Esophagus muscularis mucosa (tissue), 4 donors: ENCODE data around the gene KLHL29. TPM values are rescaled to one million over a fixed set of nuclear protein-coding genes. Genes with fewer than 3 reads are reported as not detected.
A peak's percentile ranks its signal among the peaks of the same experiment; 100 is the strongest.

Experiments
- DNase-seq: peaks from one replicate; pipeline ENCODE4 v3.0.0-alpha.2; 2017; ENCODE audit errors: extremely low spot score
- H3K27ac ChIP-seq, 4 donors: fragments of 200-600 bp; sonication (generic); replicated peaks in 1 of 4; 1 replicate in 3 of 4; 2 replicates in 1 of 4; pipeline ENCODE4 v1.5.1; 2016 to 2019; ENCODE audit warnings: mild to moderate bottlenecking in 1 of 4
- H3K27me3 ChIP-seq, 4 donors: fragments of 200-600 bp; sonication (generic); one replicate each; pipeline versions ENCODE4 v1.5.1 to v1.6.0; 2016 to 2019
- H3K36me3 ChIP-seq, 4 donors: fragments of 200-600 bp; sonication (generic); one replicate each; pipeline ENCODE4 v1.5.1; 2016 to 2019
- H3K4me1 ChIP-seq, 4 donors: fragments of 200-600 bp; sonication (generic); one replicate each; pipeline ENCODE4 v1.5.1; 2016 to 2019
- H3K4me3 ChIP-seq, 4 donors: fragments of 200-600 bp; sonication (generic); 1 replicate in 2 of 4; 2 replicates in 2 of 4; pipeline ENCODE4 v1.5.1; 2016 to 2019; ENCODE audit warnings: mild to moderate bottlenecking in 4 of 4, moderate library complexity in 1 of 4
- H3K9me3 ChIP-seq, 4 donors: fragments of 200-600 bp; sonication (generic); 1 replicate in 3 of 4; 2 replicates in 1 of 4; pipeline ENCODE4 v1.5.1; 2016 to 2019
- EP300 ChIP-seq: sonication (generic); formaldehyde crosslinking; IDR thresholded peaks from one replicate; pipeline ENCODE4 v1.6.1; 2017; ENCODE audit warnings: antibody characterized with exemption
- POLR2A ChIP-seq: fragments of 450-650 bp; IDR thresholded peaks from one replicate; pipeline ENCODE4 v1.6.1; 2017; ENCODE audit warnings: antibody characterized with exemption, moderate library complexity, mild to moderate bottlenecking, low read depth
- POLR2AphosphoS5 ChIP-seq, 2 donors: sonication (generic); formaldehyde crosslinking; IDR thresholded peaks; one replicate each; pipeline ENCODE4 v1.6.1; 2017; ENCODE audit warnings: antibody characterized with exemption in 2 of 2
- WGBS: methylation state at CpG from one replicate; pipeline ENCODE4 v1.1.5; 2018; 5-methylcytosine and 5-hydroxymethylcytosine counted together
- intact Hi-C: fragments of 100-400 bp; cut with DNase I; formaldehyde crosslinking; loops from one replicate; pipeline ENCODE4 v1.15.1; 2023
- total RNA-seq, 4 donors: library from RNA; depleted of rRNA; stranded (reverse); fragments of >200 nt; gene quantifications; one replicate each; pipeline versions ENCODE4 v1.1.0 to v1.2.1, GENCODE V29; 2016
- TF ChIP-seq, protein P1 (sequence below), 3 experiments: fragments of 200-600 bp in 2 of 3; fragments of 450-650 bp in 1 of 3; sonication (generic) in 2 of 3; IDR thresholded peaks; one replicate each; pipeline ENCODE4 v1.5.1; 2017 to 2019; ENCODE audit warnings: antibody characterized with exemption in 3 of 3, mild to moderate bottlenecking in 2 of 3, moderate library complexity in 1 of 3

KLHL29 gene
- total RNA-seq, 4 donors from 2014 or later = 22.0 to 26.1 (median 23.4) TPM

GRCh38 chr2:23460993-23461392 lies 76.0 kb downstream of the KLHL29 start:
- Histone ChIP-seq H3K4me1 (peaks cover 0 to 25% (median 22%) of the 10 kb centered on the region in 4 donors), H3K36me3 (no peaks in the 10 kb centered on the region), H3K4me3 (no peak overlapping the region), H3K27me3 (no peaks in the 10 kb centered on the region), H3K9me3 (no peaks in the 10 kb centered on the region), H3K27ac (no peak overlapping the region)
- intact Hi-C loops = loop anchor here (10.0 kb wide), 1 partner anchor 76 kb away; the partner anchor contains the start of gene KLHL29
- DNase-seq = no peak
- 66% methylated on average over 5 of the region's 5 CpGs for WGBS
- TF ChIP-seq EP300 = no peak
- TF ChIP-seq, protein P1, sequence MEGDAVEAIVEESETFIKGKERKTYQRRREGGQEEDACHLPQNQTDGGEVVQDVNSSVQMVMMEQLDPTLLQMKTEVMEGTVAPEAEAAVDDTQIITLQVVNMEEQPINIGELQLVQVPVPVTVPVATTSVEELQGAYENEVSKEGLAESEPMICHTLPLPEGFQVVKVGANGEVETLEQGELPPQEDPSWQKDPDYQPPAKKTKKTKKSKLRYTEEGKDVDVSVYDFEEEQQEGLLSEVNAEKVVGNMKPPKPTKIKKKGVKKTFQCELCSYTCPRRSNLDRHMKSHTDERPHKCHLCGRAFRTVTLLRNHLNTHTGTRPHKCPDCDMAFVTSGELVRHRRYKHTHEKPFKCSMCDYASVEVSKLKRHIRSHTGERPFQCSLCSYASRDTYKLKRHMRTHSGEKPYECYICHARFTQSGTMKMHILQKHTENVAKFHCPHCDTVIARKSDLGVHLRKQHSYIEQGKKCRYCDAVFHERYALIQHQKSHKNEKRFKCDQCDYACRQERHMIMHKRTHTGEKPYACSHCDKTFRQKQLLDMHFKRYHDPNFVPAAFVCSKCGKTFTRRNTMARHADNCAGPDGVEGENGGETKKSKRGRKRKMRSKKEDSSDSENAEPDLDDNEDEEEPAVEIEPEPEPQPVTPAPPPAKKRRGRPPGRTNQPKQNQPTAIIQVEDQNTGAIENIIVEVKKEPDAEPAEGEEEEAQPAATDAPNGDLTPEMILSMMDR (IDR thresholded peaks at IDR 0.05) = no peak
- no peak for TF ChIP-seq POLR2A
- TF ChIP-seq POLR2AphosphoS5 (IDR thresholded peaks at IDR 0.05) = no peak

GRCh38 chr2:23464156-23464555 lies 79.2 kb downstream of the KLHL29 start:
- Histone ChIP-seq H3K27ac (no peak overlapping the region), H3K4me3 (no peak overlapping the region), H3K36me3 (no peaks in the 10 kb centered on the region), H3K9me3 (no peaks in the 10 kb centered on the region), H3K4me1 (peaks cover 0 to 26% (median 18%) of the 10 kb centered on the region in 4 donors), H3K27me3 (no peaks in the 10 kb centered on the region)
- intact Hi-C loops = loop anchor here (10.0 kb wide), 1 partner anchor 79 kb away; the partner anchor contains the start of gene KLHL29
- 72% methylated on average over 2 of the region's 6 CpGs for WGBS
- DNase-seq = no peak
- TF ChIP-seq POLR2A (no peak), POLR2AphosphoS5 (IDR thresholded peaks at IDR 0.05) (no peak), EP300 (no peak)
- TF ChIP-seq, protein P1 (IDR thresholded peaks at IDR 0.05) = no peak

GRCh38 chr2:23464905-23465537 lies 80.0 kb downstream of the KLHL29 start:
- Histone ChIP-seq H3K9me3 (no peaks in the 10 kb centered on the region), H3K4me1 (peaks cover 0 to 31% (median 24%) of the 10 kb centered on the region in 4 donors), H3K27me3 (no peaks in the 10 kb centered on the region), H3K4me3 (no peak overlapping the region), H3K27ac (peak overlapping the region in 2 of 4 donors; percentile 24 to 58), H3K36me3 (no peaks in the 10 kb centered on the region)
- DNase-seq = no peak
- TF ChIP-seq EP300 (no peak), POLR2AphosphoS5 (IDR thresholded peaks at IDR 0.05) (no peak), POLR2A (no peak)
- TF ChIP-seq, protein P1 (IDR thresholded peaks at IDR 0.05) = no peak
- intact Hi-C loops = loop anchor here (10.0 kb wide), 1 partner anchor 80 kb away; the partner anchor contains the start of gene KLHL29
- WGBS = 88% methylated on average over 14 of the region's 14 CpGs

GRCh38 chr2:23465936-23466335 lies 81.0 kb downstream of the KLHL29 start:
- Histone ChIP-seq H3K36me3 (no peaks in the 10 kb centered on the region), H3K4me1 (peaks cover 0 to 40% (median 33%) of the 10 kb centered on the region in 4 donors), H3K9me3 (no peaks in the 10 kb centered on the region), H3K27ac (peak overlapping the region; percentile 52 to 59 (median 58)), H3K27me3 (no peaks in the 10 kb centered on the region), H3K4me3 (no peak overlapping the region)
- DNase-seq = no peak
- 73% methylated on average over 9 of the region's 9 CpGs for WGBS
- TF ChIP-seq POLR2AphosphoS5 (IDR thresholded peaks at IDR 0.05) (peak; percentile 57 to 76), EP300 (no peak)
- intact Hi-C loops = loop anchor here (10.0 kb wide), 1 partner anchor 81 kb away; the partner anchor contains the start of gene KLHL29

- 98% methylated on average over 10 of the region's 10 CpGs for WGBS
- intact Hi-C loops = loop anchor here (10.0 kb wide), 1 partner anchor 83 kb away; the partner anchor contains the start of gene KLHL29
- no peak for DNase-seq
- Histone ChIP-seq H3K9me3 (no peaks in the 10 kb centered on the region), H3K36me3 (no peaks in the 10 kb centered on the region), H3K27me3 (no peaks in the 10 kb centered on the region), H3K4me3 (no peak overlapping the region), H3K27ac (peak overlapping the region in 1 of 4 donors; percentile 52), H3K4me1 (peaks cover 0 to 44% (median 37%) of the 10 kb centered on the region in 4 donors)
- TF ChIP-seq, protein P1 (IDR thresholded peaks at IDR 0.05) = no peak
- TF ChIP-seq EP300 = no peak
- TF ChIP-seq POLR2AphosphoS5 (IDR thresholded peaks at IDR 0.05) = no peak
- TF ChIP-seq POLR2A = no peak
These were observed 82.6 kb downstream of the KLHL29 start for GRCh38 chr2:23467618-23468017.
